Non-pigmented ciliary epithelial cell (primary cell): Measurements from ENCODE around the gene MAPKBP1.
A peak's percentile ranks its signal among the peaks of the same experiment; 100 is the strongest.

ENCODE experiments used
- DNase-seq: peaks from one replicate; pipeline ENCODE4 v3.0.0-alpha.2; 2010; ENCODE audit warnings: low read depth

Gene MAPKBP1

DNA sequence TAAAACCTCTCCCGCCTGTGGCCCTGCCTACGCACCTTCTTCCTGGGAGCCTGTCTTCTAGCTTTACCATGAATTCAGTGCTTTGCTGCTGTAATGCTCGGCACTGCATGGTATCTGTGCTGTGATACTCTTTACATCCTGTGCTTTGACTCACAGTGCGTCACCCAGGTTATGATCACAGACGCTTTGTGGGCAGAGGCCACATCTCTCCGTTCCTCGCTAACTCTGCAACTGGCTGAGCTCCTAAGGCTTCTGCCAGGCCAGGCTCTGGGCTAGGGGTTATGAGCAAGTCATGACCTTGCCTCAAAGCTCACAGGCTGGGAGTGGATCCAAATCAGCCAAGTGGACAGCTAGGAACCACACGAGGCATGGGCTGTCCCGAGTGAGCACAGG lies 96.4 kb downstream of the MAPKBP1 start:
- DNase-seq = peak; percentile 51

DNA sequence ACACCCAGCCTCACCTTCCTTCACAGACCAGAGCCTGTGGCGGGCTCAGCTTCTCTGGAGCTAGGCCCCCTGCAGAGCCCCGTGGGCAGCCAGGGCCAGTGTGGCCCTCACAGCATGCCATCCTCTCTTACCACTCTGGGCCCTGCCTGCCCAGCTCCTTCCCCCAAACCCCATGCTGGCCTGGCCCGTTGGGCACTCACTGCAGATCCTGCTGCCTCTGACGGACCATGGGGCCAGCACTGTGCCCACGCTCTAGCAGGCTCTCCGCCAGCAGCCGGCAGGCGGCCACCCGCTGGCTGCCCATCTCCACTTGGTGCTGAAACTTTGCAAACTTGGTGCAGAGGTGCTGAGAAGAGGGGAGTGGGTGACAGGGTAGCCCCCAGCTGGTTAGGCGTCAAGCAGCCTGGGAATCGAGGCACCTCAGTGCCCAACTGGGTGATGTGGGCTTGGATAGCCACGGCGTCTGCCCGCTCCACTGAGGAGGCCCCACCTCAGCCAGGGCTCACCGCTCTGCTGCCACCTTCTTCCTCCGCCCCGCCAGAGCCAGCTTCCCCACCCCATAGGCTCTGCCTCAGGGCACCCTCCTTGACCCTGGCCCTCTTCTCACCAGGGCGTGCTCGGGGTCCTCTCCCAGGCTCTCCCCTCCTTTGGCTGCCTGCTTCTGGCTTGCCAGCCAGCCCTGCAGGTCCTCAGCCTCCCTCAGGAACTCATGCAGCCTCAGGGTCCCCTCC lies 97.1 kb downstream of the MAPKBP1 start:
- DNase-seq = no peak

DNA sequence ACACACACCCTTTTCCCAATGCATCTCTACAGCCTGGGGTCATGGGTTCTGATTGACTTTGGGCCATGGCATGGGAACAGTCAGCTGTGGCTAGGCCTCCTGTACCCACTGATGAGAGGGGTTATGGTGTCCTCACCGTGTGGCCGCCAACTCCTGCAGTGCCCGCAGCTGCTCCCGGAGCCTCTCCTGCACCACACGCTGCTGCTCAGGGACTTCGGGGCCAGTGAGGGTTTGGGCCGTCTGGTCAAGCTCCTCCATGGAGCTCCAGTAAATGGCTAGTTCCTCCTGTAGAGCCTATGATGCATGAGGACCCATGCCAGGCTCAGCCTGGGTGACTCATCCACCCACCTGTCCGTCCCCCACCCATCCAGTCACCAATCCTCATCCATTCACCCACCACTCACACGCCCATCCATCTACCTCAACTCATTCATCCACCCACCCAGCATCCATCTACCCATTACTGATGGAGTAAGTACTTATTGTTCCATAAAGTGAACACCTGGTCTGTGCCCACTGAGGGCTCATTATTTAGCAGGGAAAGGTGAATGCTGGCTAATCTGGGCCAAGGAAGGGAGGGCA lies 98.0 kb downstream of the MAPKBP1 start:
- no peak for DNase-seq

DNA sequence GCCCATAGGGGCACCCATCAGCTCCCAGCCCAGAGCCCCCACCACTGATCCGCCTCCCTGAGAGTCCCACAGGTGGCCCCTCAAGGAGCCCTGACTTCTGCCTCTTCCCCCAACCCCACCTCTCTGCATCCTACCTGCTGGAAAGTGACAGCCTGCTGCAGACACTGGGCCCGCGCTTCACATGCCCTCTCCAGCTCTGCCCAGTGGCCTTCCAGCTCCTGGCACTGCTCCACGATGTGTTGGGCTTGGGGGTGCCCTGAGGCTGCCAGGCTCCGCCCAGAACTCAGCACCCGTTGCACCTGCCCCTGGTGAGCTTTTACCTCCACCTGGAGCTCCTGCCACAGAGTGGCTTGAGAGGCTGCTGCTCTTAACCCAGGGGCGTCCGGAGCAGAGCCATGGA lies 99.4 kb downstream of the MAPKBP1 start:
- DNase-seq = no peak

DNA sequence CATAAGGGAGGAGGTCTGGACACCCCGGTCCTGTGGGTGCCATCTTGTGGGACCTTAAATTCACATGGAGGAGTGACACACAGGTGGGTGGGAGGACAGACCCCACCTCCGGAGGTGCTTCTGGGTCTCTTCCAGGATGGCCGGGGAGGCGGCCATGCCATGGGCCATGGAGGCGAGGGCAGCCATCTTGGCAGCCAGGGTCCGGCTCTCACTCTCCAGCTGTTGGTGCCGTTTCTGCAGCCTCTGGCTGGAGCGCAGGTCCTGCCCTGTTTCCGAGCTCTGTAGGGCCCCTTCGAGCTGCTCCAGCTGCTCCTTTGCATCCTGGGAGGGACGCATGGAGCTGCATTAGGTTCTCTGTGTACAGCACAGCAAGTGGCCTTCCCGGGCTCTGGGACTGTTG lies 100.5 kb downstream of the MAPKBP1 start:
- DNase-seq = no peak

DNA sequence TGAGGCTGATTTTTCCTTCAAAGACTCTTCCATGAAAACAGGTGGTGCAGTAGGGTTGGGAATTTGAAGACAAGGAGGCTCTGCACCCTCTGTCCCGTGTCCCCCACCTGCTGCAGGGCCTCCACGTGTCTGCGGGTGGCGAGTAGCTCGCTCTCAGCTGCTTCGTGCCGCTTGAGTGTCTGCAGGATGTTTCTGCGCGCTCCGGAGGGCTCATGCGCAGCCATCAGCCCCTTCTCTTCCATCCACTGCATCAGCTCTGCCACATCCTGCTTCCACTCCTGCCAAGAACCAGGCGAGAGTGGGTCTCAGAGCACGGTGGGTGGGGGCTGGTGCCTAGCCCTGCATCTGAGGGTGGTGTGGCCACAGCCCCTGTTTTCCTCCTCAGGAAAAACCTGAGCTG lies 101.7 kb downstream of the MAPKBP1 start:
- DNase-seq = no peak

DNA sequence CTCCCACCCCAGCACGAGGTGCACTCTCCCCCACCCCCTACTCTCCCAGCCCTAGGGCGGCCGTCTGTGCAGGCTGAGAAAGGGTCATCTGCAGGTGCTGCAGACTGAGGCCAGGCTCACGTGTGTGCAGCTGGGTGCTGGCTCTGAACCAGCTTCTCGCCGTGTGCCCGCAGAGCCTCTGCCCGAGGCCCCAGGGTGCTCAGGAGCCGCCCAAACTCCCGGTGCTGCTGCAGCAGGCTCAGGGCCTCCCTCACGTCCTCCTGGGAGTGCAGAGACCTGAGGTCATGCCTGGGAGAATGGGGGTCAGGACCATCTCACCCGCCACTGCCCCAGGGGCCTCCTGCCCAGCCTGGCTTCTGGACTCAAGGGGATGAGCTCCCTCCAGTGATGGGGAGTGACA lies 102.4 kb downstream of the MAPKBP1 start:
- no peak for DNase-seq
